Loucy (cell line): ENCODE measurements around the gene PSMD1.

Experiments used
- EZH2phosphoT487 ChIP-seq: fragments of 200-600 bp; IDR thresholded peaks from 2 replicates; pipeline ENCODE4 v1.6.1; 2018; ENCODE audit warnings: antibody characterized with exemption, mild to moderate bottlenecking, moderate library complexity, borderline replicate concordance
- TF ChIP-seq, protein P1 (sequence below): fragments of 200-600 bp; sonication (generic); conservative IDR thresholded peaks from 2 replicates; pipeline ENCODE4 v1.5.1; 2014; ENCODE audit warnings: mild to moderate bottlenecking, antibody characterized with exemption, low read length

- TF ChIP-seq, protein P1, sequence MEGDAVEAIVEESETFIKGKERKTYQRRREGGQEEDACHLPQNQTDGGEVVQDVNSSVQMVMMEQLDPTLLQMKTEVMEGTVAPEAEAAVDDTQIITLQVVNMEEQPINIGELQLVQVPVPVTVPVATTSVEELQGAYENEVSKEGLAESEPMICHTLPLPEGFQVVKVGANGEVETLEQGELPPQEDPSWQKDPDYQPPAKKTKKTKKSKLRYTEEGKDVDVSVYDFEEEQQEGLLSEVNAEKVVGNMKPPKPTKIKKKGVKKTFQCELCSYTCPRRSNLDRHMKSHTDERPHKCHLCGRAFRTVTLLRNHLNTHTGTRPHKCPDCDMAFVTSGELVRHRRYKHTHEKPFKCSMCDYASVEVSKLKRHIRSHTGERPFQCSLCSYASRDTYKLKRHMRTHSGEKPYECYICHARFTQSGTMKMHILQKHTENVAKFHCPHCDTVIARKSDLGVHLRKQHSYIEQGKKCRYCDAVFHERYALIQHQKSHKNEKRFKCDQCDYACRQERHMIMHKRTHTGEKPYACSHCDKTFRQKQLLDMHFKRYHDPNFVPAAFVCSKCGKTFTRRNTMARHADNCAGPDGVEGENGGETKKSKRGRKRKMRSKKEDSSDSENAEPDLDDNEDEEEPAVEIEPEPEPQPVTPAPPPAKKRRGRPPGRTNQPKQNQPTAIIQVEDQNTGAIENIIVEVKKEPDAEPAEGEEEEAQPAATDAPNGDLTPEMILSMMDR: no peak
- no peak for TF ChIP-seq EZH2phosphoT487
Observed at GRCh38 chr2:231047923-231048915, 8.4 kb upstream of the PSMD1 start.
